SK-N-SH treated with all-trans-retinoic acid at 6 μM for 48 hours (cell line): ENCODE measurements around the gene METTL26.

Experiments
- ATAC-seq: fragments of 200-7000 bp; cut with Tn5 transposase; 3 replicates; pipeline ENCODE4 v1.9.1; 2020; ENCODE audit warnings: mild to moderate bottlenecking, moderate library complexity
- ARNTL ChIP-seq: fragments of 450-650 bp; formaldehyde crosslinking; IDR thresholded peaks from 2 replicates; pipeline ENCODE4 v1.5.0; 2020; ENCODE audit warnings: low read depth, mild to moderate bottlenecking, moderate library complexity, borderline replicate concordance
- BACH2 ChIP-seq: fragments of 250-450 bp; sonication (Bioruptor Pico); IDR thresholded peaks from 2 replicates; pipeline ENCODE4 v1.9.0; 2021; ENCODE audit warnings: mild to moderate bottlenecking, borderline replicate concordance
- CSDC2 ChIP-seq: fragments of 250-450 bp; sonication (Bioruptor Pico); IDR thresholded peaks from 2 replicates; pipeline ENCODE4 v1.5.0; 2020; ENCODE audit warnings: mild to moderate bottlenecking, moderate library complexity
- GLIS3 ChIP-seq: fragments of 250-450 bp; sonication (Bioruptor Pico); IDR thresholded peaks from 2 replicates; pipeline ENCODE4 v1.5.0; 2020; ENCODE audit warnings: mild to moderate bottlenecking, moderate library complexity
- ISL1 ChIP-seq: fragments of 250-450 bp; sonication (Bioruptor Pico); IDR thresholded peaks from 2 replicates; pipeline ENCODE4 v2.1.2; 2022; ENCODE audit warnings: mild to moderate bottlenecking, moderate library complexity
- OSR1 ChIP-seq: fragments of 250-450 bp; sonication (Bioruptor Pico); IDR thresholded peaks from 2 replicates; pipeline ENCODE4 v1.8.0; 2022; ENCODE audit warnings: moderate library complexity, mild to moderate bottlenecking, inconsistent platforms
- PPARA ChIP-seq: fragments of 250-450 bp; sonication (Bioruptor Pico); IDR thresholded peaks from 2 replicates; pipeline ENCODE4 v1.5.0; 2020; ENCODE audit warnings: mild to moderate bottlenecking, borderline replicate concordance
- RARB ChIP-seq: fragments of 250-450 bp; sonication (Bioruptor Pico); IDR thresholded peaks from 2 replicates; pipeline ENCODE4 v1.8.0; 2021; ENCODE audit warnings: mild to moderate bottlenecking, moderate library complexity
- TCF4 ChIP-seq: fragments of 250-450 bp; sonication (Bioruptor Pico); IDR thresholded peaks from 2 replicates; pipeline ENCODE4 v1.8.0; 2021; ENCODE audit warnings: mild to moderate bottlenecking, moderate library complexity, borderline replicate concordance
- TOX ChIP-seq: fragments of 250-450 bp; sonication (Bioruptor Pico); IDR thresholded peaks from 2 replicates; pipeline ENCODE4 v1.8.0; 2021; ENCODE audit warnings: mild to moderate bottlenecking, moderate library complexity, borderline replicate concordance
- TSHZ2 ChIP-seq: fragments of 250-450 bp; sonication (Bioruptor Pico); IDR thresholded peaks from 2 replicates; pipeline ENCODE4 v1.5.0; 2020; ENCODE audit warnings: mild to moderate bottlenecking, moderate library complexity
- ZC3H10 ChIP-seq: fragments of 250-450 bp; sonication (Bioruptor Pico); IDR thresholded peaks from 2 replicates; pipeline ENCODE4 v1.5.1; 2021; ENCODE audit warnings: mild to moderate bottlenecking, moderate library complexity
- ZFP3 ChIP-seq: fragments of 250-450 bp; sonication (Bioruptor Pico); IDR thresholded peaks from 2 replicates; pipeline ENCODE4 v1.5.0; 2020; ENCODE audit warnings: mild to moderate bottlenecking, moderate library complexity
- ZFP30 ChIP-seq: fragments of 450-650 bp; formaldehyde crosslinking; IDR thresholded peaks from 2 replicates; pipeline ENCODE4 v1.5.0; 2022; ENCODE audit warnings: mild to moderate bottlenecking, moderate library complexity
- ZNF565 ChIP-seq: fragments of 450-650 bp; formaldehyde crosslinking; conservative IDR thresholded peaks from 2 replicates; pipeline ENCODE4 v1.5.0; 2020; ENCODE audit warnings: low read depth, mild to moderate bottlenecking, moderate library complexity
- ZNF70 ChIP-seq: fragments of 450-650 bp; formaldehyde crosslinking; IDR thresholded peaks from 2 replicates; pipeline ENCODE4 v1.5.0; 2020; ENCODE audit warnings: mild to moderate bottlenecking, moderate library complexity
- ZNF8 ChIP-seq: fragments of 450-650 bp; formaldehyde crosslinking; IDR thresholded peaks from 2 replicates; pipeline ENCODE4 v1.5.0; 2020; ENCODE audit warnings: mild to moderate bottlenecking, moderate library complexity
- TF ChIP-seq, protein P1 (sequence below): fragments of 250-450 bp; sonication (Bioruptor Pico); IDR thresholded peaks from 2 replicates; pipeline ENCODE4 v1.8.0; 2020; ENCODE audit warnings: mild to moderate bottlenecking, moderate library complexity, borderline replicate concordance
- TF ChIP-seq, protein P2 (sequence below): fragments of 250-450 bp; sonication (Bioruptor Pico); IDR thresholded peaks from 2 replicates; pipeline ENCODE4 v1.5.1; 2021; ENCODE audit warnings: mild to moderate bottlenecking, moderate library complexity
- TF ChIP-seq, protein P3 (sequence below): fragments of 250-450 bp; sonication (Bioruptor Pico); IDR thresholded peaks from 2 replicates; pipeline ENCODE4 v1.5.1; 2020; ENCODE audit warnings: low read depth, mild to moderate bottlenecking, moderate library complexity
- TF ChIP-seq, protein P4 (sequence below): fragments of 250-450 bp; sonication (Bioruptor Pico); IDR thresholded peaks from 2 replicates; pipeline ENCODE4 v1.8.0; 2021; ENCODE audit warnings: low read depth, mild to moderate bottlenecking, moderate library complexity, borderline replicate concordance

The METTL26 gene

GRCh38 chr16:638836-639235 is 2.7 kb upstream of the METTL26 start:
- TF ChIP-seq, protein P1, sequence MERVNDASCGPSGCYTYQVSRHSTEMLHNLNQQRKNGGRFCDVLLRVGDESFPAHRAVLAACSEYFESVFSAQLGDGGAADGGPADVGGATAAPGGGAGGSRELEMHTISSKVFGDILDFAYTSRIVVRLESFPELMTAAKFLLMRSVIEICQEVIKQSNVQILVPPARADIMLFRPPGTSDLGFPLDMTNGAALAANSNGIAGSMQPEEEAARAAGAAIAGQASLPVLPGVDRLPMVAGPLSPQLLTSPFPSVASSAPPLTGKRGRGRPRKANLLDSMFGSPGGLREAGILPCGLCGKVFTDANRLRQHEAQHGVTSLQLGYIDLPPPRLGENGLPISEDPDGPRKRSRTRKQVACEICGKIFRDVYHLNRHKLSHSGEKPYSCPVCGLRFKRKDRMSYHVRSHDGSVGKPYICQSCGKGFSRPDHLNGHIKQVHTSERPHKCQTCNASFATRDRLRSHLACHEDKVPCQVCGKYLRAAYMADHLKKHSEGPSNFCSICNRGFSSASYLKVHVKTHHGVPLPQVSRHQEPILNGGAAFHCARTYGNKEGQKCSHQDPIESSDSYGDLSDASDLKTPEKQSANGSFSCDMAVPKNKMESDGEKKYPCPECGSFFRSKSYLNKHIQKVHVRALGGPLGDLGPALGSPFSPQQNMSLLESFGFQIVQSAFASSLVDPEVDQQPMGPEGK (CRISPR knock-in tag), result no peak
- TF ChIP-seq ZFP3, result no peak
- TF ChIP-seq, protein P2, sequence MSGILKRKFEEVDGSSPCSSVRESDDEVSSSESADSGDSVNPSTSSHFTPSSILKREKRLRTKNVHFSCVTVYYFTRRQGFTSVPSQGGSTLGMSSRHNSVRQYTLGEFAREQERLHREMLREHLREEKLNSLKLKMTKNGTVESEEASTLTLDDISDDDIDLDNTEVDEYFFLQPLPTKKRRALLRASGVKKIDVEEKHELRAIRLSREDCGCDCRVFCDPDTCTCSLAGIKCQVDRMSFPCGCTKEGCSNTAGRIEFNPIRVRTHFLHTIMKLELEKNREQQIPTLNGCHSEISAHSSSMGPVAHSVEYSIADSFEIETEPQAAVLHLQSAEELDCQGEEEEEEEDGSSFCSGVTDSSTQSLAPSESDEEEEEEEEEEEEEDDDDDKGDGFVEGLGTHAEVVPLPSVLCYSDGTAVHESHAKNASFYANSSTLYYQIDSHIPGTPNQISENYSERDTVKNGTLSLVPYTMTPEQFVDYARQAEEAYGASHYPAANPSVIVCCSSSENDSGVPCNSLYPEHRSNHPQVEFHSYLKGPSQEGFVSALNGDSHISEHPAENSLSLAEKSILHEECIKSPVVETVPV (CRISPR knock-in tag), result no peak
- TF ChIP-seq TCF4 (CRISPR knock-in tag), result no peak
- TF ChIP-seq GLIS3 (CRISPR knock-in tag), result no peak
- no peak for TF ChIP-seq RARB
- no peak for TF ChIP-seq ISL1 (CRISPR knock-in tag)
- TF ChIP-seq BACH2 (CRISPR knock-in tag), result no peak
- TF ChIP-seq, protein P3, sequence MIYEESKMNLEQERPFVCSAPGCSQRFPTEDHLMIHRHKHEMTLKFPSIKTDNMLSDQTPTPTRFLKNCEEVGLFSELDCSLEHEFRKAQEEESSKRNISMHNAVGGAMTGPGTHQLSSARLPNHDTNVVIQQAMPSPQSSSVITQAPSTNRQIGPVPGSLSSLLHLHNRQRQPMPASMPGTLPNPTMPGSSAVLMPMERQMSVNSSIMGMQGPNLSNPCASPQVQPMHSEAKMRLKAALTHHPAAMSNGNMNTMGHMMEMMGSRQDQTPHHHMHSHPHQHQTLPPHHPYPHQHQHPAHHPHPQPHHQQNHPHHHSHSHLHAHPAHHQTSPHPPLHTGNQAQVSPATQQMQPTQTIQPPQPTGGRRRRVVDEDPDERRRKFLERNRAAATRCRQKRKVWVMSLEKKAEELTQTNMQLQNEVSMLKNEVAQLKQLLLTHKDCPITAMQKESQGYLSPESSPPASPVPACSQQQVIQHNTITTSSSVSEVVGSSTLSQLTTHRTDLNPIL (CRISPR knock-in tag), result no peak
- no peak for TF ChIP-seq PPARA
- no peak for TF ChIP-seq ZFP30
- ATAC-seq, result no peak

DNA sequence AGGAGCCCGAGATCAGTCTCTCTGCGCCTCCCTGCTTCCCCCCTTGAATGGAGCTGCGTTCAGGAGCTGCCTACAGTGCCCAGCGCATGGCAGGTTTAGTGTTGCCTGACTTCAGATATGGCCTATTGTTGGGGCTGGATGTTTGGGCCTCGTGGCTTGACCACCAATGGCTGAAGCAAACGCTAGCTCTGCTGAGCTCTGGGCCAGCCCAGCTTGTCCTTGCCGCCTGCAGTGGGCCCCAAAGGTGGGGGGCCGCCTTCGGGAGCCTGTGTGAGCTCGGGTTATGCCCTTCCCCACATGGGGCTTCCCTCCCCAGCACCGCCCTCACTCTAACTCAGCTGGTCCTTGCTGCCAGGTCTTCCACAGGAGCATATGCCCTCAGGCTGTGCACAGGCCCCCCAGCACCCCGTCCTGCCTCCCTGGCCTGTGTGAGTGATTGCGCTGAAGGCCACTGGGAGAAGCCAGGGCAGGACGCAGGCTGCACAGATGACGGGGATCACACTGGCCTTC is 2.0 kb upstream of the METTL26 start:
- no peak for ATAC-seq
- TF ChIP-seq ZFP3 (no peak), RARB (no peak), ARNTL (no peak), CSDC2 (no peak), ZNF70 (no peak), ISL1 (CRISPR knock-in tag) (no peak), ZNF8 (CRISPR knock-in tag) (no peak), TSHZ2 (CRISPR knock-in tag) (no peak), ZC3H10 (CRISPR knock-in tag) (no peak), ZNF565 (CRISPR knock-in tag) (no peak), OSR1 (CRISPR knock-in tag) (no peak), PPARA (no peak), TOX (CRISPR knock-in tag) (no peak)
- TF ChIP-seq, protein P1 (CRISPR knock-in tag), result no peak
- TF ChIP-seq, protein P4, sequence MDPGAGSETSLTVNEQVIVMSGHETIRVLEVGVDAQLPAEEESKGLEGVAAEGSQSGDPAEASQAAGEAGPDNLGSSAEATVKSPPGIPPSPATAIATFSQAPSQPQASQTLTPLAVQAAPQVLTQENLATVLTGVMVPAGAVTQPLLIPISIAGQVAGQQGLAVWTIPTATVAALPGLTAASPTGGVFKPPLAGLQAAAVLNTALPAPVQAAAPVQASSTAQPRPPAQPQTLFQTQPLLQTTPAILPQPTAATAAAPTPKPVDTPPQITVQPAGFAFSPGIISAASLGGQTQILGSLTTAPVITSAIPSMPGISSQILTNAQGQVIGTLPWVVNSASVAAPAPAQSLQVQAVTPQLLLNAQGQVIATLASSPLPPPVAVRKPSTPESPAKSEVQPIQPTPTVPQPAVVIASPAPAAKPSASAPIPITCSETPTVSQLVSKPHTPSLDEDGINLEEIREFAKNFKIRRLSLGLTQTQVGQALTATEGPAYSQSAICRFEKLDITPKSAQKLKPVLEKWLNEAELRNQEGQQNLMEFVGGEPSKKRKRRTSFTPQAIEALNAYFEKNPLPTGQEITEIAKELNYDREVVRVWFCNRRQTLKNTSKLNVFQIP (CRISPR knock-in tag), result no peak
- TF ChIP-seq, protein P2 (CRISPR knock-in tag), result no peak
- TF ChIP-seq, all 23 proteins: peak for 0
